Spinal cord (tissue), 10 donors: ENCODE results near the gene MUC13. TPM values are rescaled to one million over a fixed set of nuclear protein-coding genes. Genes with fewer than 3 reads are reported as not detected.

Experiments
- DNase-seq, 6 donors: peaks; one replicate each; pipeline versions ENCODE4 v3.0.0 to v3.0.0-alpha.2; 2013 to 2015; ENCODE audit warnings: low spot score in 6 of 6, low read depth in 4 of 6
- H3K27ac ChIP-seq: one replicate; pipeline ENCODE4 v1.5.1; 2013; ENCODE audit warnings: low read depth, low read length, control low read depth
- H3K27me3 ChIP-seq: one replicate; pipeline ENCODE4 v1.6.1; 2013; ENCODE audit warnings: low read length; ENCODE audit not compliant: control insufficient read depth, insufficient read depth
- H3K36me3 ChIP-seq: one replicate; pipeline ENCODE4 v1.6.1; 2013; ENCODE audit warnings: low read length; ENCODE audit not compliant: control insufficient read depth, insufficient read depth
- H3K4me1 ChIP-seq: one replicate; pipeline ENCODE4 v1.6.1; 2013; ENCODE audit warnings: low read length; ENCODE audit not compliant: control insufficient read depth, insufficient read depth
- H3K4me3 ChIP-seq: one replicate; pipeline ENCODE4 v1.5.1; 2013; ENCODE audit warnings: low read depth, low read length, control low read depth
- H3K9me3 ChIP-seq: one replicate; pipeline ENCODE4 v1.6.1; 2013; ENCODE audit warnings: low read length; ENCODE audit not compliant: control insufficient read depth, insufficient read depth
- WGBS: methylation state at CpG from one replicate; pipeline ENCODE4 v1.1.5; 2013; ENCODE audit warnings: missing lambda C conversion rate; ENCODE audit not compliant: insufficient coverage; 5-methylcytosine and 5-hydroxymethylcytosine counted together
- polyA plus RNA-seq, 2 donors: library from polyadenylated mRNA; unstranded; fragments of 120-200 nt; gene quantifications; one replicate each; pipeline ENCODE4 v1.2.1, GENCODE V29; 2013; ENCODE audit not compliant: insufficient read length in 2 of 2
- total RNA-seq, 2 donors: library from RNA; depleted of rRNA in 1 of 2; stranded (reverse); fragments of 120-200 nt in 1 of 2; fragments of >200 nt in 1 of 2; gene quantifications; one replicate each; pipeline versions ENCODE4 v1.2.3 to v1.2.4, GENCODE V29; 2013 to 2014
- donor health status: healthy.

Gene MUC13
- total and polyA plus RNA-seq, 4 donors: 0.06 TPM; not detected in 3

- 100% methylated on average over 2 of the region's 9 CpGs for WGBS
- no peak overlapping the region for H3K27ac ChIP-seq
- no peaks in the 10 kb centered on the region for H3K9me3 ChIP-seq
- H3K4me3 ChIP-seq: no peak overlapping the region
- H3K27me3 ChIP-seq: no peaks in the 10 kb centered on the region
- H3K36me3 ChIP-seq: peaks cover 2% of the 10 kb centered on the region
- DNase-seq: no peak
- peaks cover 3% of the 10 kb centered on the region for H3K4me1 ChIP-seq
Observed at GRCh38 chr3:124861041-124861440, 73.5 kb downstream of the MUC13 start.

DNA sequence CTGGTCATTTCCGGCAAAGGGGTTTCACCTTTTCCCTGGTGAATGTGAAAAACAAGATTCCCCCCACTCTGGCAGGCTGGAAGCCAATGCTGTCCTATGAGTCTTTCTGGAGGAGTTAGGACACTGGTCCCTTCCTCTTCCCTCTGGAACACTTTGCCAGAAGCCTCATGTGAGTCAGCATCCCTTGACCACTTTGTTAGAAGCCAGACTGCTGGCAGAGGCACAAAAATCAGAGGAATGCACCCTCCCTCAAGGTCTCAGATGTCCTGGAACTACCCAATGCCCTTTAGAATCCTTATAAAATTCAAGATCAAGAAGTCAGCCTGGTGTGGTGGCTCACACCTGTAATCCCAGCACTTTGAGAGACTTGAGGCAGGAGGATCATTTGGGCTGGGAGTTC, 74.0 kb downstream of the MUC13 start:
- H3K27ac ChIP-seq: no peak overlapping the region
- no CpG with 5 or more reads among the region's 1 CpG for WGBS
- no peak for DNase-seq

GRCh38 chr3:124859025-124859424, 75.5 kb downstream of the MUC13 start:
- H3K9me3 ChIP-seq: no peaks in the 10 kb centered on the region
- H3K27ac ChIP-seq: no peak overlapping the region
- no peaks in the 10 kb centered on the region for H3K27me3 ChIP-seq
- H3K4me1 ChIP-seq: peaks cover 3% of the 10 kb centered on the region
- no peak overlapping the region for H3K4me3 ChIP-seq
- H3K36me3 ChIP-seq: peaks cover 2% of the 10 kb centered on the region
- no peak for DNase-seq
- 60% methylated on average over 6 of the region's 7 CpGs for WGBS

More for the DNA sequence above, 74.0 kb downstream of the MUC13 start:
- no peaks in the 10 kb centered on the region for H3K27me3 ChIP-seq
- peaks cover 2% of the 10 kb centered on the region for H3K36me3 ChIP-seq
- H3K9me3 ChIP-seq: no peaks in the 10 kb centered on the region
- H3K4me1 ChIP-seq: peaks cover 3% of the 10 kb centered on the region
- no peak overlapping the region for H3K4me3 ChIP-seq

DNA sequence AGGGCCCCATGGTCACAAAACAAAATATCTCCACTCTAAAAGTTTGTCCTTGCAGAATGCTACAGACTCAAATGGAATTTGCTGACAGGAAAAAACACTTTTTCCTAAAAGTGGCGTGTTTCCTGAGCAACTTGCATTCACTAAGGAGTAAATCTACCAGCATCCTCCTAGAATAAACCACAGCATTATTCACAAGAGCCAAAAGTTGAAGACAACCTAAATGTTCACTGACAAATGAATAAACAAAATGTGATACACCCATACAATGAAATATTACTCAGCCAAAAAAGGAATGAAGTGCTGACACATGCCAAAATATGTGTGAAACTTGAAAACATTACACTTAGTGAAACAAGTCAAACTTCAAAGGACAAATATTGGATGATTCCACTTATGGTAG, 76.3 kb downstream of the MUC13 start:
- WGBS: 71% methylated on average over 1 of the region's 1 CpG
- Histone ChIP-seq H3K27me3 (no peaks in the 10 kb centered on the region), H3K36me3 (peaks cover 2% of the 10 kb centered on the region), H3K4me3 (no peak overlapping the region), H3K4me1 (peaks cover 3% of the 10 kb centered on the region), H3K27ac (no peak overlapping the region), H3K9me3 (no peaks in the 10 kb centered on the region)
- no peak for DNase-seq

GRCh38 chr3:124856677-124857076, 77.9 kb downstream of the MUC13 start:
- H3K4me1 ChIP-seq: peaks cover 12% of the 10 kb centered on the region
- no peak overlapping the region for H3K27ac ChIP-seq
- H3K9me3 ChIP-seq: no peaks in the 10 kb centered on the region
- no peak overlapping the region for H3K4me3 ChIP-seq
- WGBS: 88% methylated on average over 2 of the region's 2 CpGs
- H3K36me3 ChIP-seq: peaks cover 2% of the 10 kb centered on the region
- no peak for DNase-seq
- H3K27me3 ChIP-seq: no peaks in the 10 kb centered on the region

Other genes with a start within 250 kb of the MUC13 start
- gene UMPS, start 204.3 kb downstream of the MUC13 start, total RNA-seq: 10 to 100 TPM; 24.0 to 33.6 TPM
- gene UMPS, start 204.3 kb downstream of the MUC13 start, polyA plus RNA-seq: 10 to 100 TPM; 31.4 to 31.6 TPM
- 10 to 100 TPM; 32.3 to 32.8 TPM for gene ITGB5, start 47.4 kb downstream of the MUC13 start, total RNA-seq
- 100 to 1,000 TPM in 1 of 2 donors, 10 to 100 TPM in 1; 88.5 to 134 TPM for gene ITGB5, start 47.4 kb downstream of the MUC13 start, polyA plus RNA-seq
- gene HEG1, start 121.2 kb upstream of the MUC13 start, total RNA-seq: 10 to 100 TPM; 26.4 to 32.5 TPM
- 10 to 100 TPM; 20.2 to 26.3 TPM for gene HEG1, start 121.2 kb upstream of the MUC13 start, polyA plus RNA-seq